Measurements from ENCODE around the gene LCTL.

LCTL gene

DNA sequence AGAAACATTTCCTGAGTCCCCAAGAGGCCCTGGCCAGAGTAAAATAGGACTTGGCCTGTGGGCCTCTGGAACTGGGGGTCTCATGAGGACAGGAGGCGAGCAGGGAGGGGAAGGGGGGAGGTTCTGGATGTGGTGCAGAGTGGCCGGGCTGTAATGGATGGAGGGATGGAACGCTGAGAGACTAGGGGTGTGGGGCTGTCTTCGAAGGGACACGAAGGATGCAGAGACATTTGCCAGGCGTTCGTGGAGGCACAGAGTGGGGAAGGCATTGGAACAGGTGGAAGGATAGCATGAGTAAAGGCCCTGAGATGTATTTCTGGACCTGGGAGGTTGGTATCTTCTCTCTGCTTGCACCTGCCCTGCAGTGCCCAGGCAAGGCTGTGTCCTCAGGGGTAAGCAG lies 2.1 kb upstream of the LCTL start:
- TF ChIP-seq, protein P1, sequence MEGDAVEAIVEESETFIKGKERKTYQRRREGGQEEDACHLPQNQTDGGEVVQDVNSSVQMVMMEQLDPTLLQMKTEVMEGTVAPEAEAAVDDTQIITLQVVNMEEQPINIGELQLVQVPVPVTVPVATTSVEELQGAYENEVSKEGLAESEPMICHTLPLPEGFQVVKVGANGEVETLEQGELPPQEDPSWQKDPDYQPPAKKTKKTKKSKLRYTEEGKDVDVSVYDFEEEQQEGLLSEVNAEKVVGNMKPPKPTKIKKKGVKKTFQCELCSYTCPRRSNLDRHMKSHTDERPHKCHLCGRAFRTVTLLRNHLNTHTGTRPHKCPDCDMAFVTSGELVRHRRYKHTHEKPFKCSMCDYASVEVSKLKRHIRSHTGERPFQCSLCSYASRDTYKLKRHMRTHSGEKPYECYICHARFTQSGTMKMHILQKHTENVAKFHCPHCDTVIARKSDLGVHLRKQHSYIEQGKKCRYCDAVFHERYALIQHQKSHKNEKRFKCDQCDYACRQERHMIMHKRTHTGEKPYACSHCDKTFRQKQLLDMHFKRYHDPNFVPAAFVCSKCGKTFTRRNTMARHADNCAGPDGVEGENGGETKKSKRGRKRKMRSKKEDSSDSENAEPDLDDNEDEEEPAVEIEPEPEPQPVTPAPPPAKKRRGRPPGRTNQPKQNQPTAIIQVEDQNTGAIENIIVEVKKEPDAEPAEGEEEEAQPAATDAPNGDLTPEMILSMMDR (IDR thresholded peaks at IDR 0.05; ENCODE audit: low read depth, low read length, missing control alignments): no peak
- no peak for DNase-seq (ENCODE audit: low read depth)
- H3K4me3 ChIP-seq (ENCODE audit: low read depth, low read length): no peak overlapping the region

DNA sequence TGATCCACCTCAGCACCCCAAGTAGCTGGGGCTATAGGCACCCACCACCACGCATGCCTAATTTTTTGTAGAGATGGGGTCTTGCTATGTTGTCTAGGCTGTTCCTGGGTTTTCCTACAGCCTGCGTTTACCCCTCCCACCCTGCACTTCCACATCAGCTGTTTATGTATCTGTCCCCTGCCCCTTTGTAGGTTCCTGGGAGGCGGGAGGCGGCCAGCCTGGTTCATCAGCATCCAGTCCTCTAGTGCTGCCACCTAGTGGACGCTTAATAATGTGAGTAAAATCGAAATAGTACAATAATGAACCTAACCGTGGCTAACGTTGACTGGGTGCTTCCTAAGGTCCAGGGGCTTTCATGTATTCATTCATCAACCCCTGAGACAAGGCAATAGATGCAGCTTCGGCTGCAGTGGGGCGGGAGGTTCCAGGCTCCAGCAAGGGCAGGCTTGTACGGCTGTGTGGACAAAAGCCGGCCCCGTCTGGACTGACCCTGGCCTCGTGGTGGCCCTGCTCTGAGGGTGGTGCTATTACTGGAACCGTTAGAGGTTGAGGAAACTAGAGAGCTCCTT lies 1.2 kb upstream of the LCTL start:
- TF ChIP-seq, protein P1 (IDR thresholded peaks at IDR 0.05; ENCODE audit: low read depth, low read length, missing control alignments): peak; percentile 58

DNA sequence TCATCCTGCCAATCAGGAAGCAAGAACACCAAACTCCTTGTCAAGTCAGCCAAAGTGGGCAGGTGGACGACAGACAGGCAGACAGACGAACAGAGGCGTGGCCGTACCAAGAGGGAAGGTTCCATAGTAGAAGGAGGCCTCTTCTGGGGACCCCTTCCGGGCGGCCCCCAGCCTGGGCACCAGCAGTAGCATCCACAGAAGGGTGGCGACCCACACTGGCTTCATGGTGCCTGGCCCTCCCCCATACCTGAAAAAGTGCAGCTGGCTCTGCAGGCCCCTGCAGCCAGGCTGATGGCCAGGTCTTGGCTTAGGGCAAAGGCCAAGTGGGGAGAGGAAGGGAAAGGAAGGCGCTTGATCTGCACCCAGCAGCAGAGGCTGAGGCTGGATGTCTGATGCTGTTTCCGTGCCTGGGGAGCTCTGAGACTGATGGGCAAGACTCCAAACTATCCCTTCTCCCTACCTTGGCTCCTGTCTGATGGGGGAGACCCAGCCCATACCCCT lies 607 bp downstream of the LCTL start:
- TF ChIP-seq, protein P1 (IDR thresholded peaks at IDR 0.05; ENCODE audit: low read depth, low read length, missing control alignments): no peak
- H3K4me3 ChIP-seq (ENCODE audit: low read depth, low read length): no peak overlapping the region
- DNase-seq (ENCODE audit: low read depth): no peak

More for the DNA sequence above, 1.2 kb upstream of the LCTL start:
- DNase-seq (ENCODE audit: low read depth): peak; percentile 27
- H3K4me3 ChIP-seq (ENCODE audit: low read depth, low read length): no peak overlapping the region

DNA sequence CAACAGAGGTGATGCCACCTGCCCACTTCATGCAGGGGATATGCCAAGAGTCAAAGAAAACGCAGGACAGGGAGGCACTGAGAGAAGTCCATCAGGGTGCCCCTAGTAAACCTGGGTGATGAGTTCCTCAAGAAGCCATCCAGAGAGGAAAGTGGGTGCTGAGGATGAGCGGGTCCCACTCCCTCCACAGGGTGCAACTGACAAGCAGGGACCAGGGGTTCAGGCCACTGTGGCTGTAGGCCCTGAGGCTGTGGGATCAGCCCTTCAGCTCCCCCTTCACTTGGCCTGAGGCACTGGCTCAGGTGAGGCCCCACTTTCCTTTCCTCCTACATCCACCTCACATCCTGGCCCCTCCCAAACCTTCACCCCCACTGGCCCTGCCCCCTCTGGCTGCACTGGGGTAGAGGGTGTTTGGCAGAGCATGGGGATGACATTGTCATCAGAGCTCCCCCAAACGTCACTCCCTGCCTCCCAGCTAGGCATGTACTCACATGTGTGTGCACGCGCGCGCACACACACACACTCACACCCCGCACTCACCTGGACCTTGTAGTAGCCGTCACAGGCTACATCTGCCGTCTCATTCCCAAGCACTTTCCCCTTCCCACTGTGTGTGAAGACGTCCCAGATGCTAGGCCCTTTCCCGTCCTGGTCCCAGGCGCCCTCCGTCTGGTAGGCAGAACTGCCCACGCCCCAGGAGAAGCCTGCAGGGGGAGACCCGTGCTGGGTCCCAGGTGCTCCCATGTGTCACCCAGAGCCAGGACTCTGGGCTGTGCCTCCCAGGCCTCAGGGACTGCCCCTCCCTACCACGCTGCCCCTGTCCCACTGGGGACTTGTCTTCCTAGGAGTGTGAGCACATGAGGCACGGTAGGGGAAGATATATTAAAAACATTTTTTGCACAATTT lies 1.4 kb downstream of the LCTL start:
- H3K4me3 ChIP-seq (ENCODE audit: low read depth, low read length): no peak overlapping the region
- TF ChIP-seq, protein P1 (IDR thresholded peaks at IDR 0.05; ENCODE audit: low read depth, low read length, missing control alignments): no peak
- no peak for DNase-seq (ENCODE audit: low read depth)

DNA sequence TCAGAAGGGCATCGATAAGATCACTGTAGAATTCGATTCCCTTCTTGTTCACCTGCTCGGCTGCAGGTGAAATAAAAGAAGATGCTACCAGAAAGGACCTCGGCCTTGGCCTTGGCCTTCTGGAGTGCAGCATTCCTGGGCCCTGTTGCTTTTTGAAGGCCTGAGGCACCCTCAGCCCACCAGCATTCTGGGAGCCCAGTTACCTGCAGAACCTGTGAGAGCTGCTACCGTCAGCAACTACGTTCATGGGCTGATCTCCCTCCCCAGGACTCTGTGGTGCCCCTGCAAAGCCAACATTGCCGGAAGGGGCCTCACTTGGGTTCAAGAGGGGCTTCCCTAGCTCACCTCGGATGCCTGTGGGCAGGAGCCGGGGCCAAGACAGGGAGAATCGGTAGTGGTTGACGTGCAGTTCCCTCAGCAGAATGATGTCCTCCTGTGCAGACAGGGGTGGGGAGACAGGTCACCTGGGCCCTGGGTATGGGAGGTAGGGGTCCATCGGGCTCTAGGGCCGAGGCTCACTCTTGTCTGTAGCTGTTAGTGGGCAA lies 2.2 kb downstream of the LCTL start:
- DNase-seq (ENCODE audit: low read depth): no peak
- TF ChIP-seq, protein P1 (IDR thresholded peaks at IDR 0.05; ENCODE audit: low read depth, low read length, missing control alignments): no peak
- no peak overlapping the region for H3K4me3 ChIP-seq (ENCODE audit: low read depth, low read length)

DNA sequence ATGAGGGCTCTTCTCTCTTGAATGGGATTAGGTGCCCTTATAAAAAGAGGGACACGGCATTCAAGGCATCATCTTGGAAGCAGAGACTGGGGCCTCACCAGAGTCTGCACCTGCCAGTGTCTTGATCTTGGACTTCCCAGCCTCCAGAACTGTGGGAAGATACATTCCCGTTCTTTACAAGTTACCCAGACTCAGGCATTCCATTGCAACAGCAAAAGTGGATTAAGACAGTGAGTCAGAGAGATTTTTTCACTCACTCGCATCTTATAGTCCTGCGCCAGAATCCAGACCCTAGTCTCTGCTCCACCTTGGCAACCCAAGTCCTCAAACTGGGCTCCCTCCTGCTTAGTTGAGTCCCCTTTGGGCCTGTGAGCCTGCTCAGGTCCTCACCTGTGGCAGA lies 2.7 kb downstream of the LCTL start:
- TF ChIP-seq, protein P1 (IDR thresholded peaks at IDR 0.05; ENCODE audit: low read depth, low read length, missing control alignments): no peak
- no peak overlapping the region for H3K4me3 ChIP-seq (ENCODE audit: low read depth, low read length)
- no peak for DNase-seq (ENCODE audit: low read depth)

Measured in GM12864 (cell line).